ENCODE measurements around the gene PRDM16. TPM values are rescaled to one million over a fixed set of nuclear protein-coding genes. Genes with fewer than 3 reads are reported as not detected.

PRDM16 gene
- total and polyA plus RNA-seq, 2 of the 8 experiments (the other 6 are each of a cell fraction or from before 2014, with no cell fraction given) = 0.39 to 0.43 TPM

GRCh38 chr1:3167255-3167654 is 98.3 kb downstream of the PRDM16 start (continued):
- TF ChIP-seq CHD7 (IDR thresholded peaks at IDR 0.05; ENCODE audit: insufficient replicate concordance, low read length) (no peak), CTCF (IDR thresholded peaks at IDR 0.05; ENCODE audit: control extremely low read depth in 1 of 3, insufficient read depth in 1 of 3, low read depth in 1 of 3, low read length in 3 of 3) (no peak)

Measured in H1 (cell line).